NCI-H2227 (cell line): ENCODE data around the gene AFF1.
"Not testable (repeated sequence)": the region's sequence is repeated elsewhere in the genome, so short reads cannot be mapped to it uniquely, and the experiment has no call there.

Source experiments
- DNase-seq: peaks from one replicate; lab custom pipeline; 2025; ENCODE audit not compliant: unreplicated experiment; lab: John Stamatoyannopoulos, UW

Gene AFF1

GRCh38 chr4:87034527-87034926 is 99.7 kb downstream of the AFF1 start:
- DNase-seq = no peak

- DNase-seq = no peak
Measured at GRCh38 chr4:87035881-87036509, 101.2 kb downstream of the AFF1 start.

- no peak for DNase-seq
Measured at GRCh38 chr4:87036713-87037112, 101.9 kb downstream of the AFF1 start.

- DNase-seq = not testable (repeated sequence)
Measured at GRCh38 chr4:87037171-87037570, 102.4 kb downstream of the AFF1 start.

GRCh38 chr4:87037671-87038334 is 103.0 kb downstream of the AFF1 start:
- no peak for DNase-seq

GRCh38 chr4:87038837-87039615 is 104.2 kb downstream of the AFF1 start:
- DNase-seq = peak; percentile 35

- DNase-seq = no peak
Measured at GRCh38 chr4:87041141-87041540, 106.3 kb downstream of the AFF1 start.

GRCh38 chr4:87042221-87042620 is 107.4 kb downstream of the AFF1 start:
- DNase-seq = no peak

- DNase-seq = no peak
Measured at GRCh38 chr4:87042986-87043820, 108.4 kb downstream of the AFF1 start.

GRCh38 chr4:87044511-87045233 is 109.9 kb downstream of the AFF1 start:
- no peak for DNase-seq

GRCh38 chr4:87045234-87045558 is 110.4 kb downstream of the AFF1 start:
- DNase-seq = no peak

- no peak for DNase-seq
Measured at GRCh38 chr4:87045659-87046058, 110.8 kb downstream of the AFF1 start.

GRCh38 chr4:87046121-87046551 is 111.3 kb downstream of the AFF1 start:
- no peak for DNase-seq

- DNase-seq = no peak
Measured at GRCh38 chr4:87047281-87047798, 112.5 kb downstream of the AFF1 start.

- DNase-seq = peak; percentile 15
Measured at GRCh38 chr4:87049508-87049907, 114.7 kb downstream of the AFF1 start.

GRCh38 chr4:87050596-87050995 is 115.8 kb downstream of the AFF1 start:
- no peak for DNase-seq

- no peak for DNase-seq
Measured at GRCh38 chr4:87051121-87051713, 116.4 kb downstream of the AFF1 start.

GRCh38 chr4:87052615-87053014 is 117.8 kb downstream of the AFF1 start:
- DNase-seq = no peak

GRCh38 chr4:87053176-87053658 is 118.4 kb downstream of the AFF1 start:
- DNase-seq = no peak
